Kidney (tissue), 14 donors: ENCODE measurements around the gene SLIT1. TPM values are rescaled to one million over a fixed set of nuclear protein-coding genes. Genes with fewer than 3 reads are reported as not detected.
"Not testable (repeated sequence)": the region's sequence is repeated elsewhere in the genome, so short reads cannot be mapped to it uniquely, and the experiment has no call there.

ENCODE experiments used
- DNase-seq, 5 donors: peaks; one replicate each; pipeline ENCODE4 v3.0.0-alpha.2; 2013 to 2020
- FAIRE-seq: peaks from 2 replicates; lab custom pipeline; 2012; peaks lifted over from hg19 to GRCh38; lab: Jason Lieb, UNC
- H3K27ac ChIP-seq, 2 donors: one replicate each; pipeline ENCODE4 v1.7.0; 2013; ENCODE audit warnings: low read depth in 2 of 2, low read length in 2 of 2, inconsistent platforms in 1 of 2
- H3K27me3 ChIP-seq: one replicate; pipeline ENCODE4 v1.7.1; 2013; ENCODE audit warnings: low read length, inconsistent platforms; ENCODE audit not compliant: control insufficient read depth, insufficient read depth
- H3K36me3 ChIP-seq, 3 donors: one replicate each; pipeline versions ENCODE4 v1.7.0 to v1.7.1; 2013; ENCODE audit warnings: low read length in 3 of 3, control low read depth in 1 of 3, inconsistent platforms in 1 of 3; ENCODE audit not compliant: insufficient read depth in 3 of 3, control insufficient read depth in 2 of 3
- H3K4me1 ChIP-seq, 3 donors: one replicate each; pipeline versions ENCODE4 v1.7.0 to v1.7.1; 2013; ENCODE audit warnings: low read length in 3 of 3, inconsistent platforms in 1 of 3, low read depth in 1 of 3; ENCODE audit not compliant: control insufficient read depth in 2 of 3, insufficient read depth in 2 of 3
- H3K4me3 ChIP-seq, 3 donors: one replicate each; pipeline versions ENCODE4 v1.7.0 to v1.8.1; 2013; ENCODE audit warnings: low read length in 3 of 3, control low read depth in 1 of 3, inconsistent platforms in 1 of 3
- H3K9ac ChIP-seq, 3 donors: one replicate each; pipeline versions ENCODE4 v1.7.0 to v1.7.1; 2013; ENCODE audit warnings: low read length in 3 of 3, control low read depth in 1 of 3, inconsistent platforms in 1 of 3
- H3K9me3 ChIP-seq, 3 donors: one replicate each; pipeline versions ENCODE4 v1.7.0 to v1.7.1; 2013; ENCODE audit warnings: low read length in 3 of 3, control low read depth in 1 of 3, inconsistent platforms in 1 of 3; ENCODE audit not compliant: control insufficient read depth in 2 of 3, insufficient read depth in 1 of 3
- CTCF ChIP-seq: IDR thresholded peaks from 3 replicates; pipeline ENCODE4 v1.5.1; 2012; ENCODE audit warnings: mild to moderate bottlenecking, moderate library complexity, borderline replicate concordance; ENCODE audit not compliant: insufficient read depth; ENCODE audit errors: extremely low read depth
- intact Hi-C: fragments of 100-400 bp; cut with DNase I; formaldehyde crosslinking; loops from one replicate; pipeline ENCODE4 v1.11.1; 2022
- polyA plus RNA-seq: library from polyadenylated mRNA; stranded (reverse); fragments of 350-450 nt; fragmentation: Illumina TruSeq; extraction: RNeasy Lipid Tissue Mini Kit (QIAGEN cat#74804); gene quantifications from one replicate; pipeline ENCODE4 v1.2.3, GENCODE V29; 2014; ENCODE audit warnings: low read depth, low replicate concordance; ENCODE audit not compliant: insufficient read depth
- total RNA-seq: library from RNA; stranded (reverse); fragmentation: NEBNext Ultra II Directional; extraction: Animal tissue kit (Norgen Biotek cat#: 25700); gene quantifications from one replicate; pipeline ENCODE4 v1.2.1, GENCODE V29; 2021
- donor health status: control.
- donor health status: control.
- donor health status: control.
- donor health status: control.
- donor health status: control.
- donor health status: DM: yes; HTN: yes; CAD: no.
- donor health status: Normal renal cell carcinoma (clear cell type).

Gene SLIT1
- total and polyA plus RNA-seq, 2 donors from 2014 or later, result 0.06 to 0.35 TPM

GRCh38 chr10:97086530-97086929 is 99.2 kb downstream of the SLIT1 start:
- Histone ChIP-seq H3K36me3 (no peaks in the 10 kb centered on the region), H3K4me3 (no peak overlapping the region), H3K9me3 (no peaks in the 10 kb centered on the region), H3K4me1 (no peaks in the 10 kb centered on the region), H3K27me3 (no peaks in the 10 kb centered on the region), H3K27ac (no peak overlapping the region), H3K9ac (no peak overlapping the region)
- no peak for TF ChIP-seq CTCF
- DNase-seq, result no peak
- intact Hi-C loops, result no loop called here
- no peak for FAIRE-seq

DNA sequence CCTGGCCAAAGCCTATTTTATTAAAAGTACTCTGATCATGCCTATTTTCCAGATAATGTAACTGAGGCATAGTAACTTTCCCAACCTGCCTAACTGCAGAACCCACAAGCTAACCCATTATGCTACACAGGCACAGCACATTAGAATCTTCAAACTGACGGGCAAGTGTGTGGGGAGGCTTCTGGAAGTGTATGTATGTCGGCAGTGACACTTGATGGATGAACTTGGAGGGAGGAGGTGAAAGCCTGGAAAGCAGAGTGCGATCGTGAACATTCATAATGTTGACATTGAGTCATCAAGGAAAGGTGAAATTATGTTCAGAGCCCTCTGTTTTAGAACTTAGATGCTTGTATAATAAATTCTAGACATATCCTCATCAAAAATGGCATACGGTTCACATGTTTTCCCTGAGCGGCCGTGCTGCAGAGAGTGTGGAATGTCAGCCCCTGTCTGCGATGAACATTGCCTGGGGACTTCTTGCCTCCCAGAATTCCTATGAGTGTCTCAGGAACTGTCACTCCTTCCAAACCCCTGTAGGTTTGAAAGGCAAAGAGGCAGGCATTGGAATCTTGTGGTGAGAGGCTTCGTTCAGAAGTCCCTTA is 102.4 kb downstream of the SLIT1 start:
- no peaks in the 10 kb centered on the region for H3K4me1 ChIP-seq
- H3K9ac ChIP-seq, result no peak overlapping the region
- no peaks in the 10 kb centered on the region for H3K27me3 ChIP-seq
- intact Hi-C loops, result no loop called here
- DNase-seq (no peak), FAIRE-seq (no peak)
- H3K27ac ChIP-seq, result no peak overlapping the region
- H3K9me3 ChIP-seq, result no peaks in the 10 kb centered on the region
- no peak for TF ChIP-seq CTCF
- no peak overlapping the region for H3K4me3 ChIP-seq
- no peaks in the 10 kb centered on the region for H3K36me3 ChIP-seq

DNA sequence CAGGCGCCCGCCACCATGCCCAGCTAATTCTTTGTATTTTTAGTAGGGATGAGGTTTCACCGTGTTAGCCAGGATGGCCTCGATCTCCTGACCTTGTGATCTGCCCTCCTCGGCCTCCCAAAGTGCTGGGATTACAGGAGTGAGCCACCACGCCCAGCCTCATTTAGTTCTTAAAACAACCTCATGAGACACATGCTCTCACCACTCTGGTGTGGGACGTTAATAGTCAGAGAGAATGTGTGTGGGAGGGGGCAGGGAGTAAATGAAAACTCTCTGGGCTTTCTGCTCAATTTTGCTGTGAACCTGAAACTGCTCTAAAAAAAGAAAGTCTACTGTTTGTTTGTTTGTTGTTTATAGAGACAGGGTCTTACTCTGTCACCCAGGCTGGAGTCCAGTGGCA is 103.2 kb downstream of the SLIT1 start:
- H3K9me3 ChIP-seq, H3K27me3 ChIP-seq, DNase-seq, H3K36me3 ChIP-seq, intact Hi-C loops, H3K9ac ChIP-seq, H3K4me1 ChIP-seq, H3K4me3 ChIP-seq, H3K27ac ChIP-seq, FAIRE-seq: not testable (repeated sequence)

- DNase-seq, result peak in 4 of 5 donors; percentile 77 to 84 (median 82)
- Histone ChIP-seq H3K9ac (no peak overlapping the region), H3K4me3 (no peak overlapping the region), H3K9me3 (no peaks in the 10 kb centered on the region), H3K4me1 (no peaks in the 10 kb centered on the region), H3K27ac (no peak overlapping the region), H3K27me3 (no peaks in the 10 kb centered on the region), H3K36me3 (no peaks in the 10 kb centered on the region)
- FAIRE-seq, result no peak
- TF ChIP-seq CTCF, result peak; percentile 74
- intact Hi-C loops, result no loop called here
These were observed 104.0 kb downstream of the SLIT1 start for GRCh38 chr10:97081621-97082235.
